HG03159 (cell line): ENCODE results near the gene CTNNBL1.

Experiments used
- ATAC-seq: cut with Tn5 transposase; IDR thresholded peaks from one replicate; pipeline ENCODE4 v1.9.1; 2021; ENCODE audit warnings: mild to moderate bottlenecking, moderate library complexity; ENCODE audit not compliant: unreplicated experiment

The CTNNBL1 gene

GRCh38 chr20:37775200-37775599, 81.4 kb downstream of the CTNNBL1 start:
- no peak for ATAC-seq

DNA sequence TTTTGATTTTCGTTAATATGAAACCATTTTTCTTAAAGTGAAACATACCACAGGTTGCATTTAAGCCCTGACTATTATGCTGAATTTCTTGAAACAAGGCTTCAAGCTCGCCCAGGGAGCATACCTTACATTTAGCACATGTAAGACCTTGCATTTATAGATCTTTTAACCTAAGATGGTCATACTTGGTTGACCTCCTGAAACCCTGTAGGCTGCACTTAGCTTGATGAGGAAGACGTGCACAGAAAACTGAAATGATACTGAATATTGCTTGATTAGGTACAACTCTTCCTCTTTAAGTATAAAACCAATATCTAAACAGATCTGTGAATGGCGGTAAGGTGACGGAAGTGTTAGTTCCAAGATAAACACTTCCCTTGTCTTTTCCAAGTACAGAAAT, 82.2 kb downstream of the CTNNBL1 start:
- no peak for ATAC-seq

DNA sequence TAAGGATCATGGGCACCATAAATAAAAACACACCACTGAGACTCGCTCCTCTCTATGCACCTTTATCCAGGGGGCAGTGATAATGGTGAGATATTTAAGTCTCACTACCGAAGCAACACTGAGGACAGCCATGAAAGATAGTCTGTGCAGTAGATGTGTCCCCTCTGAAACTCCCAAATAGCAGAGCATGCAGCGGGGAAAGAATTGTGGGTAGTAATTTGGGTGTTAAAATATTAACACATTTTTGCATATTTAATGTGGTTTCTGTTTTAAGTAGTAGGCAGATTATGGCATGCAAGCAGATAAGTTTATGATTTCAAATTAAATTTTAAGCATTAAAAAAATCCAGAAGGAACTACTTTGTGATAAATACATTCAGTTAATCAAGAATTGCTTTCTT, 82.7 kb downstream of the CTNNBL1 start:
- no peak for ATAC-seq

GRCh38 chr20:37777012-37777950, 83.5 kb downstream of the CTNNBL1 start:
- ATAC-seq = no peak

- no peak for ATAC-seq
Observed at GRCh38 chr20:37777988-37778659, 84.3 kb downstream of the CTNNBL1 start.

- ATAC-seq = no peak
Observed at GRCh38 chr20:37781626-37782025, 87.8 kb downstream of the CTNNBL1 start.

DNA sequence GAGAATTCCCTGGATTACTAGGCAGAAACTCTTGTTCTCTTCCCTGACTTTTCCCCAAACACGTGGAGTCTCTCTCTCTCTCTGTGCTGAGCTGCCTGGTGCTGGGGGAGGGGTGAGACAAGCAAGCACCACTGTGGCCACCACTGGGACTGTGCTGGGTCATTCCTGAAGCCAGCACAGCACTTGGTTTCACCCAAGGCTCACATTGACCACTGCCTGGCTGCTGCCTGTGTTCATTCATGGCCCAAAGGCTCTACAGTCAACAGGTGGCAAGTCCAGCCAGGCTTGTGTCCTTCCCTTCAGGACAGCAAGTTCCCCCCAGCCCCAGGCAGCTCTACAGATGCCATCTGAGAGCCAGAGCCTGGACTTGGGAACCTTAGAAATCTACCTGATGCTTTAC, 92.2 kb downstream of the CTNNBL1 start:
- ATAC-seq = no peak

GRCh38 chr20:37789408-37789807, 95.6 kb downstream of the CTNNBL1 start:
- ATAC-seq = no peak

DNA sequence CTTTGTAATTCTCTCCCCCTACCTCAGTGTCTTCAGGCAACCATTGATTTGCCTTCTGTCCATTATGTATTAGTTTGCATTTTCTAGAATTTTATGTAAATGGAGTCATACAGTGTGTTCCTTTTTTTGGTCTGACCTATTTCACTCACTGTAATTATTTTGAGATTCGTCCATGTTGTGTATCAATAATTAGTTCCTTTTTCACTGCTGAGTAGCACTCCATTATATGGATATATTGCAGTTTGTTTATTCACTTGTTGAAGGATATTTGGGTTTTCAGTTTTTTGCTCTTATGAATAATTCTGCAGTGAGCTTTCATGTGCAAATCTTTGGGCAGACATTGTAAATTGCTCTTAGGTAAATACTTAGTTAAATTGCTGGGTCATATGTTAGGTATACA, 97.1 kb downstream of the CTNNBL1 start:
- no peak for ATAC-seq

GRCh38 chr20:37796121-37796520, 102.3 kb downstream of the CTNNBL1 start:
- ATAC-seq = no peak

DNA sequence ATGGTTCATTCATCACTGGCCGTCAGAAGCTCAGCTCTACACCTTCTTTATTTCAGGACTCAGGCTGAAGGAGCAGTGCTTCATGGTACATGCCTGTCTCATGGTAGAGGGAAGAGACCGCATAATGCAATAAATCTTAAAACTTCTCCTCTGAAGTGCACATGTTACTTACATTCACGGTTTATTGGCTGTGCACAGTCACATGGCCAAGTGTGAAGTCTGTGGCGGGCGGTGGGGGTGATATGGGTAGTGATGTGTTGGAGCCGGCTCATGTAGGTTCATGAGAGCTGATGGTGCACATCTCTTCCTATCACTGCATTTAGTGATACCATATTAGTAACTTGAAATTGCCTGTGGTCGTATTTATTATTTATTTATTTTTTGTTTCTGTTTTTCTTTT, 102.9 kb downstream of the CTNNBL1 start:
- no peak for ATAC-seq

DNA sequence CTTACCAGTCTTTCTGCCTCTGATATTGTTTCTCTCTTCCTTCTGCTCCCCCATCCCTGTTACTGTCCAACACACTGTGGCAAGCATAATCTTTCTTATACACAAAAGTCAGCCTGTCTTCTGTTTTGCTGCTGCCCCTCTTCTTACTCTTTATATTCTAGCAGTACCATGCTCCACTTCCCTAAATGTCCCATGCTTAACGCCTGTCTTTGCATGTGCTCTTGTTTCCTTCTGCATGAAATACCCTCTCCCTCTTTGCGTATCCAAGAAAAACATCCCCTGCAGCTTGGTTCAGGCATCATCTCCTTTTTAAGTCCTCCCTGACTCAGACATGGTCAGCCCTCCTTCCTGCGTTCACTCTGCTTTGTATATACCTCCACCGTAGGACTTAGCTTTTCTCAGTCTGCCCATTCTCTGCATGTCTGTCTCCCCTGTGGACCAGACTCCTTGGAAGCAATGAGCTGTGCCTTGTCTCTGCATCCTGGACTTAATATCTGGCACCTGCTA, 103.9 kb downstream of the CTNNBL1 start:
- no peak for ATAC-seq

GRCh38 chr20:37798312-37798711, 104.5 kb downstream of the CTNNBL1 start:
- ATAC-seq = no peak

DNA sequence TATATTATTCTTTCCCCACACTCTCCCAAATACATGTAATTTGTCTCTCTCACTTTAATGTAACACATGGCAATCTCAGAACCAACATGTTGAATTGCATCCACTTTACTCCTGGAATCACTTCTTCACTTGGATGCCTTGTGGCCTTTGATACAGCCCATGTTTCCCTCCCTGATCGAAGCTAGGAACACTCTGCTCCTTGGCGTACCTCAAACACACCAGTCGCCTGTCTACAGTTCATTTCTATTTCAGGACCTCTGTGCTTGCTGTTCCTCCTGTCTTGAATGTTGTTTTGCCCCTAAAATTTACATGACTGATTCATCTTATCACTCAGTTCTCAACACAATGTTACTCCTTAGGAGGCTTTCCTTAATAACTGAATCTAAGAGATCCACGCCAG, 106.8 kb downstream of the CTNNBL1 start:
- ATAC-seq = no peak

DNA sequence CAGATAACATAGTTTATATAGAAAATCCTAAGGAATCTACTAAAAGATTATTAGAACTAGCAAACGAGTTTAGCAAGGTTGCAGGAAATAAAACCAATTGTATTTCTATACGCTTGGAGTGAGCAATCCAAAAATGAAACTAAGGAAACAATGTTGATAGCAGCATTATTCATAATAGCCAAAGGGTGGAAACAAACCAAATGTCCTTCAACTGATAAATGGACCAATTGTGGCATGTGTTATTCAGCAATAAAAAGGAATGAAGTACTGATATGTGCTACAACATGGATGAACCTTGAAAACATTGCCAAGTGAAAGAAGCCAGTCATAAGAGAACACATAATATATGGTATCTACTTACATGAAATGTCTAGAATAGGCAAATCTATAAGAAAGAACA, 108.1 kb downstream of the CTNNBL1 start:
- no peak for ATAC-seq

- ATAC-seq = peak; percentile 60
Observed at GRCh38 chr20:37803438-37804307, 109.8 kb downstream of the CTNNBL1 start.

DNA sequence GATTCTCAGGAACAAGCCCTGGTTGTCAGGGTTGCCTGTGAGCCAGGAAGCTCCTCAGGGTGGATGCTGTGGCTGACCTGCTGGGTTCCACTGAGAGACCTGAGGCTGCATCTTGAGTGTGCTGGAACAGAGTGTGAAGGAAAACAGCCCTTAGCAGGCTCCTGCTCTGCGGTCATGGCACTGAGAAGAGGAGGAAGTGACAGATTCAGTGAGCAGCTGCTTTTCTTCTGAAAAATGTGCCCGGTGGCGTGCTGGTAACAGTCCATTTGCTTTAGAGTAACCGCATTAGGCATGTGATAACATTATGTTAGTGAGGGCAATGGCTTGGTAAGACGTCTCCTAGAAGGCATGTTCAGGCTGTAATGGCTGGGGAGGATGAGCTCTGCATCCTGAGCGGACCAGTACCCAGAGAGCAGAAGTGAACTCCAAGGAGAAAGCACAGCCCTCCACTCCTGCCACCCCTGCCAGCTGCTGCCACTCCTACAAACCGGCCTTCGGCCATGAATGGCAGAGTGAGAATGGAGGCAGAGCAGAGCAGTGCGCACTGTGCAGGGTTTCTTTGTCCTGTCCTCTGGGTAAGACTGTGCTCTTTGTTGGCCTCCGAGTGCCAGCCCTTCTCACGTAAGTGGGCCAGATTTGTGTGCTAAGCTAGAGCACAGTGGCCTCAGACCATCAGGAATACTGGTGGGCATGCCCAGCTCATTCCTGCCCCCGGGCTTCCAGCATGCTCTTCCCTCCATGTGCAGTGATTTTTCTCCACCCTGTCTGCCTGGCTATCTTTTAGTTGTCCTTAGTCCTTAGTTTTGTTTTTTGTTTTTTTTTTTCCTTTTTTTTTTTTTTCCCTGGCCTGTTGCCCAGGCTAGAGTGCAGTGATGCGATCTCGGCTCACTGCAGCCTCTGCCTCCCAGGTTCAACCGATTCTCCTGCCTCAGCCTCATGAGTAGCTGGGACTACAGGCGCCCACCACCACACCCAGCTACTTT, 111.0 kb downstream of the CTNNBL1 start:
- peak; percentile 75 for ATAC-seq

- no peak for ATAC-seq
Observed at GRCh38 chr20:37807471-37808232, 113.8 kb downstream of the CTNNBL1 start.
